Stimulated activated CD4-positive, alpha-beta T cell treated with anti-CD3 and anti-CD28 coated beads, Interleukin-2, amount 100 ng/mL, for 48 hours (primary cell): Measurements from ENCODE around the gene EGFL8.
"Not testable (repeated sequence)": the region's sequence is repeated elsewhere in the genome, so short reads cannot be mapped to it uniquely, and the experiment has no call there.

Experiments used
- DNase-seq, 2 donors: peaks; one replicate each; pipeline ENCODE4 v3.0.0-alpha.2; 2020

EGFL8 gene

GRCh38 chr6:32164295-32164694 lies at the start of gene EGFL8:
EGFL8 (plus strand) TSS chr6:32164595; CDS start chr6:32166166, 1,571 bp downstream.
- no peak for DNase-seq

GRCh38 chr6:32114796-32115195 lies 49.6 kb upstream of the EGFL8 start:
- no peak for DNase-seq

- DNase-seq: no peak
These were observed 48.8 kb upstream of the EGFL8 start for GRCh38 chr6:32115623-32116022.

- no peak for DNase-seq
These were observed 47.7 kb upstream of the EGFL8 start for GRCh38 chr6:32116674-32117073.

GRCh38 chr6:32117461-32117860 lies 46.9 kb upstream of the EGFL8 start:
- DNase-seq: no peak

GRCh38 chr6:32118782-32119628 lies 45.4 kb upstream of the EGFL8 start:
- peak; percentile 57 to 65 for DNase-seq

- no peak for DNase-seq
These were observed 43.8 kb upstream of the EGFL8 start for GRCh38 chr6:32120573-32121059.

- no peak for DNase-seq
These were observed 40.7 kb upstream of the EGFL8 start for GRCh38 chr6:32123681-32124080.

GRCh38 chr6:32126880-32127279 lies 37.5 kb upstream of the EGFL8 start:
- DNase-seq: no peak

GRCh38 chr6:32127409-32127716 lies 37.0 kb upstream of the EGFL8 start:
- no peak for DNase-seq

- peak; percentile 89 to 90 for DNase-seq
These were observed 36.4 kb upstream of the EGFL8 start, which contains the start of gene ATF6B for GRCh38 chr6:32127717-32128592. ATF6B (minus strand) TSS chr6:32128246; CDS start chr6:32128207, 39 bp downstream.

- DNase-seq: no peak
These were observed 35.6 kb upstream of the EGFL8 start for GRCh38 chr6:32128751-32129296.

- DNase-seq: no peak
These were observed 34.9 kb upstream of the EGFL8 start for GRCh38 chr6:32129297-32130088.

- DNase-seq: no peak
These were observed 32.9 kb upstream of the EGFL8 start for GRCh38 chr6:32131439-32131948.

GRCh38 chr6:32132110-32132509 lies 32.3 kb upstream of the EGFL8 start:
- DNase-seq: no peak

- no peak for DNase-seq
These were observed 30.6 kb upstream of the EGFL8 start for GRCh38 chr6:32133786-32134185.

- DNase-seq: no peak
These were observed 26.9 kb upstream of the EGFL8 start for GRCh38 chr6:32137454-32137853.

GRCh38 chr6:32139590-32139989 lies 24.8 kb upstream of the EGFL8 start:
- DNase-seq: no peak

GRCh38 chr6:32140420-32141046 lies 23.9 kb upstream of the EGFL8 start:
- DNase-seq: no peak

GRCh38 chr6:32144238-32144637 lies 20.2 kb upstream of the EGFL8 start:
- DNase-seq: not testable (repeated sequence)

- DNase-seq: no peak
These were observed 18.1 kb upstream of the EGFL8 start for GRCh38 chr6:32146287-32146686.

GRCh38 chr6:32146687-32147086 lies 17.7 kb upstream of the EGFL8 start:
- no peak for DNase-seq
